Thymus (tissue), 11 donors: ENCODE data around the gene ZSCAN10. TPM values are rescaled to one million over a fixed set of nuclear protein-coding genes. Genes with fewer than 3 reads are reported as not detected.
A peak's percentile ranks its signal among the peaks of the same experiment; 100 is the strongest.

Experiments used
- DNase-seq, 9 donors: peaks; one replicate each; pipeline ENCODE4 v3.0.0-alpha.2; 2013; ENCODE audit warnings: low spot score in 9 of 9, low read depth in 6 of 9, missing footprints in 1 of 9
- H3K27ac ChIP-seq, 2 donors: one replicate each; pipeline ENCODE4 v1.5.1; 2013; ENCODE audit warnings: control low read depth in 1 of 2, low read depth in 1 of 2, low read length in 1 of 2, mild to moderate bottlenecking in 1 of 2, moderate library complexity in 1 of 2
- H3K27me3 ChIP-seq, 2 donors: one replicate each; pipeline ENCODE4 v1.5.1; 2013; ENCODE audit warnings: low read length in 1 of 2; ENCODE audit not compliant: control insufficient read depth in 2 of 2, insufficient read depth in 1 of 2
- H3K36me3 ChIP-seq, 2 donors: one replicate each; pipeline ENCODE4 v1.5.1; 2013; ENCODE audit warnings: low read length in 1 of 2, mild to moderate bottlenecking in 1 of 2, moderate library complexity in 1 of 2; ENCODE audit not compliant: control insufficient read depth in 2 of 2, insufficient read depth in 2 of 2
- H3K4me1 ChIP-seq, 2 donors: one replicate each; pipeline ENCODE4 v1.5.1; 2013; ENCODE audit warnings: low read length in 2 of 2; ENCODE audit not compliant: control insufficient read depth in 2 of 2, insufficient read depth in 2 of 2
- H3K4me3 ChIP-seq, 2 donors: one replicate each; pipeline ENCODE4 v1.5.1; 2013; ENCODE audit warnings: low read length in 2 of 2, control low read depth in 1 of 2, mild to moderate bottlenecking in 1 of 2
- H3K9me3 ChIP-seq, 2 donors: one replicate each; pipeline ENCODE4 v1.5.1; 2013; ENCODE audit warnings: low read length in 1 of 2, mild to moderate bottlenecking in 1 of 2; ENCODE audit not compliant: control insufficient read depth in 2 of 2, insufficient read depth in 1 of 2
- WGBS: extraction: QIAGEN DNeasy Blood & Tissue Kit; methylation state at CpG from one replicate; pipeline ENCODE4 v1.1.7; 2013; 5-methylcytosine and 5-hydroxymethylcytosine counted together
- polyA plus RNA-seq: library from polyadenylated mRNA; stranded (reverse); fragments of 200-250 nt; gene quantifications from one replicate; pipeline ENCODE4 v1.2.3, GENCODE V29; 2013
- total RNA-seq: library from RNA; stranded (reverse); fragments of 120-200 nt; gene quantifications from one replicate; pipeline ENCODE4 v1.2.4, GENCODE V29; 2013
- donor health status: healthy.

ZSCAN10 gene
- total and polyA plus RNA-seq, 2 donors = 0.05 to 0.11 TPM

DNA sequence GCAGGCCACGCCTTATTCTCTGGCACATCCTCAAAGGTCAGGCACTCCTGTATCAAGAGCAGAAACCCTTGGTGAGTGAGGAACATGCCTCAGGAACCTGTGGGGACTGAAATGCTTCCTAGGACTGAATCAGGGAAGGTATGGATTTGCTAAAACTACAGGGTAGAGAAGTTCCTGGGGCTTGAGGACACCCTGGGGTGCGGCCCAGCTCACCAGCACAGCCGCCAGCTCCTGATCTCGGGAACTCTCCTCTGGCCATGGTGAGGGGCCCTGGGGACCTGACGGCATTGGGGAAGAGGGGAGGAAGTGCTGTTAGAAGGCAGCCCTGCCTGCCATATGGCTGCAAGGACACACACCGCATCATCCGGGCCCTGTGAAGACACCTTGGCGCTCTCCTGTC, 7.5 kb downstream of the ZSCAN10 start:
- H3K27ac ChIP-seq = no peak overlapping the region
- 97% methylated on average over 8 of the region's 8 CpGs for WGBS
- H3K4me3 ChIP-seq = no peak overlapping the region
- H3K9me3 ChIP-seq = peaks cover 0 to 11% of the 10 kb centered on the region in 2 donors
- H3K4me1 ChIP-seq = peaks cover 20 to 50% of the 10 kb centered on the region in 2 donors
- no peak for DNase-seq
- no peaks in the 10 kb centered on the region for H3K36me3 ChIP-seq
- no peaks in the 10 kb centered on the region for H3K27me3 ChIP-seq

DNA sequence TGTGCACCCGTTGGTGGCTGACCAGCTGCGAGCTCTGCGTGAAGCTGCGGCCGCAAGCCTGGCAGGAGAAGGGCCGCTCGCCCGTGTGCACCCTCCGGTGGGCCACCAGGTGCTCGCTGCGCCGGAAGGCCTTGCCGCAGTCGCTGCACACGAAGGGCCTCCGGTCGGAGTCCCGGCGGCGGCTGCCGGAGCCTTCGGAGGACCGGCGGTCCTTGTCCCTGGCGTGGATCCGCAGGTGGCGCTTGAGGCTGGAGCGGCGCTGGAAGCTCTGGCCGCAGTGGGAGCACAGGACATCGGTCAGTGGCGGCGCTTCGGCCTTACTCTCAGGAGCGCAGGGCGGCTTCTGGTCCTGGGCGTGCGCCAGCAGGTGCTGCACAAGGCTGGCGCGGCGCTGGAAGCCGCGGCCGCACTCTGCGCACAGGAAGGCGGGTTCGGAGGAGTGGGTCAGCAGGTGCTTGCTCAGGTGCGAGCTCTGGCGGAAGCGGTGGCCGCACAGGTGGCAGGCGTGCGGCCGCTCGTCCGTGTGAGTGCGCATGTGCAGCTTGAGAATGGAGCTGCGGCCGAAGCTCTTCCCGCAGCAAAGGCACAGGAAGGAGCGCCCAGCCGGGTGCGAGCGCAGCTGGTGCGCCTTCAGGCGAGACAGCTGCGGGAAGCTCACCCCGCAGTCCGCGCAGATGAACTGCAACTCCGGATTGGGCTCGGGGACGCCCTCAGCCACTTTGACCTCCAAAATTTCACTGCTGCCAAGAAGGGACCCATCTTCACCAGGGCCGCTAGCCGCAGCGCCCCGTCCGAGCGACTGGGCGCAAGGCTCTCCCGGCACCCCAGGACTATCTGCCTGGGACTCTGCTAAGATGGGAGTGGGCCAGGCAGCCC, 9.1 kb downstream of the ZSCAN10 start:
- no peak for DNase-seq
- Histone ChIP-seq H3K27me3 (no peaks in the 10 kb centered on the region), H3K36me3 (no peaks in the 10 kb centered on the region), H3K4me3 (no peak overlapping the region), H3K27ac (no peak overlapping the region), H3K9me3 (peaks cover 0 to 11% of the 10 kb centered on the region in 2 donors), H3K4me1 (peaks cover 15 to 53% of the 10 kb centered on the region in 2 donors)
- 99% methylated on average over 81 of the region's 81 CpGs for WGBS

GRCh38 chr16:3088925-3089716, 10.0 kb downstream of the ZSCAN10 start:
- H3K27me3 ChIP-seq = no peaks in the 10 kb centered on the region
- H3K4me3 ChIP-seq = no peak overlapping the region
- WGBS = 97% methylated on average over 71 of the region's 71 CpGs
- DNase-seq = no peak
- H3K27ac ChIP-seq = no peak overlapping the region
- peaks cover 15 to 59% of the 10 kb centered on the region in 2 donors for H3K4me1 ChIP-seq
- H3K9me3 ChIP-seq = peaks cover 0 to 11% of the 10 kb centered on the region in 2 donors
- no peaks in the 10 kb centered on the region for H3K36me3 ChIP-seq

- no peaks in the 10 kb centered on the region for H3K36me3 ChIP-seq
- H3K4me1 ChIP-seq = peaks cover 15 to 60% of the 10 kb centered on the region in 2 donors
- H3K27me3 ChIP-seq = no peaks in the 10 kb centered on the region
- DNase-seq = no peak
- 95% methylated on average over 7 of the region's 7 CpGs for WGBS
- peaks cover 0 to 11% of the 10 kb centered on the region in 2 donors for H3K9me3 ChIP-seq
- no peak overlapping the region for H3K27ac ChIP-seq
- no peak overlapping the region for H3K4me3 ChIP-seq
Observed at GRCh38 chr16:3088450-3088849, 10.6 kb downstream of the ZSCAN10 start.

DNA sequence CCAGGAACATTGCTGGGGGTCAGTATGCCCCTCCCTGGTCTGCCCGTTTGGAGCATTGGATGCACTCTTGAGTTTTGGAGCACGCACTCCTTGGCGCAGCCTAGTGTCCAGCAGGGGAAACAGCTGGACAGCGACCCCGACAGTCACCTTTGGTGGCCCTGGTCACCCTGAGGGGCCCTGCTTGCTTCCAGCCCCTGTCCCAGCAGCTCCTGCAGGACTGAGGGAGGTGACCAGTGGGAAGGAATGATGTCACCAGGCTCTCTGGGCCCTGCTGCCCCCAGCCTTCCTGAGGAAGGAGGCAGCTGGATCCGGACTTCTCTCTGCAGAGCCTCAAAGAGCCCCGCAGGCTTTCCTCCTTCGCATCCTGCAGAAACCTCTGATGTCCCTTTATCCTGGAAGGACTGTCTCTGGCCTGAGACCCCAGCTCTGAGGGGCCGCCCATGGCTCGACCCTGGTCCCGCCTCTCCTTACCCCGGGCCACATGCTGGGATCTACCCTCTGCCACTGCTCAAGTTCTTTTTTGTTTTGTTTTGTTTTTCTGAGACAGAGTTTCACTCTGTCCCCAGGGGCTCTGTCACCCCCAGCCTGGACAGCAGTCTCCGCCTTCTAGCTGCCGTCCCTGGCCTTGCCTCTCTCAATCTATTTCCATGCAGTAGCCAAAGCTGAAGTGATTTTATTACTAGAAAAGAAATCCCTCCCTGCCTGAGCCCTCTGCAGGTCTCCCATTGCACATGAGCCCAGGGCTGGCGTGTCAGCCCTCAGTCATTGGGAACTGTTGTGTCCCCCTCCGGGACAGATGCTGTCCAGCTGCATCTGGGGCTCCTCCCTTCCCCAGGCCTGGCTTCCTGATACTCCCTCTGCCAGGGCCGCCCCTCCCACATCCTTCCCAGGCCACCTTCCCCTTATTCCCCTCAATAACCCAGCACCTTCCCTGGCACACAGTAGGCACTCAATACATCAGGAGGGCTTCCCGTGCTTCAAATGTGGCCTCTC, 11.6 kb downstream of the ZSCAN10 start:
- Histone ChIP-seq H3K36me3 (no peaks in the 10 kb centered on the region), H3K27ac (peak overlapping the region in 1 of 2 donors; percentile 46), H3K4me3 (peak overlapping the region; percentile 25 to 38), H3K4me1 (peaks cover 15 to 64% of the 10 kb centered on the region in 2 donors), H3K27me3 (no peaks in the 10 kb centered on the region), H3K9me3 (peaks cover 0 to 11% of the 10 kb centered on the region in 2 donors)
- no peak for DNase-seq
- WGBS = 80% methylated on average over 18 of the region's 18 CpGs

DNA sequence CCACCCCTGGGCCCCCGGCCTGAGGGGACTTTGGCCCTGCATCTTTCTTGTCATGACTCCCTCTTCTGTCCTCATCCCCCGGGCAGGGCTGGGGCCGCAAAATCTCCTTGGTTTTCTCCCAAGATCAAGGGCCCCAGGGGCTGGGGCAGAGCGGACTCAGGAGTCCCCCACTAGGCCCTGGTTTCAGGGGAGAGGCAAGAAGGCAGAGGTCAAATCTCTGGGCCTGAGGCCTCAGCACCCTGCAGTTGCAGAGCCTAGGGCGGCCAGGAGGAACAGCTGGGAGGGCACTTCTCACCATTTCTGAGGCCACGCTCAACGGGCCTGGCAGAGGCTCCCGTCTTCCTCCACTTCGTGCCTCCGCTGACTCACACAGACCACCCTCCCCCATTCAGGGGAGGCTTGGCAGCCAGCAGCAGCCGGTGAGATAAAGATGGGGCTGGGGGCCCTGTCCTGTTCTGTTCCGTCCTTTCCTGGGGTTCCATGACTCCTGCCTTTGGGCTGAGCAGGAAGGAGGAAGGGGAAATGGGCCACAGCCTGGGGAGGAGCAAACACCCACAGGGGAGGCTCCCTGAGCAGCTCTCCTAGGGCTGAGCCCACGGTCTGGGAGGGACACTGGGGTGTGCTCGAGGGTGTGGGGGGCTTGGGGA, 12.4 kb downstream of the ZSCAN10 start:
- Histone ChIP-seq H3K27ac (peak overlapping the region; percentile 46 to 66), H3K4me1 (peaks cover 15 to 68% of the 10 kb centered on the region in 2 donors), H3K27me3 (no peaks in the 10 kb centered on the region), H3K9me3 (peaks cover 0 to 18% of the 10 kb centered on the region in 2 donors), H3K36me3 (no peaks in the 10 kb centered on the region), H3K4me3 (peak overlapping the region; percentile 25 to 38)
- DNase-seq = peak in 1 of 9 donors; percentile 56
- WGBS = 69% methylated on average over 14 of the region's 14 CpGs

- WGBS = 95% methylated on average over 17 of the region's 17 CpGs
- Histone ChIP-seq H3K4me3 (peak overlapping the region in 1 of 2 donors; percentile 38), H3K36me3 (no peaks in the 10 kb centered on the region), H3K27ac (peak overlapping the region; percentile 46 to 66), H3K27me3 (no peaks in the 10 kb centered on the region), H3K9me3 (peaks cover 0 to 22% of the 10 kb centered on the region in 2 donors), H3K4me1 (peaks cover 15 to 65% of the 10 kb centered on the region in 2 donors)
- DNase-seq = no peak
Observed at GRCh38 chr16:3085868-3086595, 13.1 kb downstream of the ZSCAN10 start.
